Activated naive CD4-positive, alpha-beta T cell treated with Interleukin-2 at 50 U/mL for 16 hours (primary cell): Measurements from ENCODE around the gene NECTIN1.
A peak's percentile ranks its signal among the peaks of the same experiment; 100 is the strongest.

ENCODE experiments used
- DNase-seq: peaks from one replicate; pipeline ENCODE4 v3.0.0-alpha.2; 2020

Gene NECTIN1

GRCh38 chr11:119728651-119729580 is at the start of gene NECTIN1:
Gene NECTIN1, minus strand, starts transcription at chr11:119729200. Its CDS starts 647 bp downstream, at chr11:119728553.
- peak; percentile 90 for DNase-seq

- no peak for DNase-seq
Observed at GRCh38 chr11:119778391-119779194, 49.6 kb upstream of the NECTIN1 start.

- DNase-seq, result no peak
Observed at GRCh38 chr11:119777940-119778339, 48.9 kb upstream of the NECTIN1 start.

GRCh38 chr11:119776651-119777050 is 47.7 kb upstream of the NECTIN1 start:
- DNase-seq, result no peak

- no peak for DNase-seq
Observed at GRCh38 chr11:119776031-119776636, 47.1 kb upstream of the NECTIN1 start.

- no peak for DNase-seq
Observed at GRCh38 chr11:119774172-119774763, 45.3 kb upstream of the NECTIN1 start.

GRCh38 chr11:119772641-119773415 is 43.8 kb upstream of the NECTIN1 start:
- DNase-seq, result no peak

GRCh38 chr11:119772076-119772475 is 43.1 kb upstream of the NECTIN1 start:
- DNase-seq, result no peak

GRCh38 chr11:119771172-119771770 is 42.3 kb upstream of the NECTIN1 start:
- no peak for DNase-seq

GRCh38 chr11:119765628-119766027 is 36.6 kb upstream of the NECTIN1 start:
- no peak for DNase-seq

GRCh38 chr11:119764108-119764868 is 35.3 kb upstream of the NECTIN1 start:
- DNase-seq, result no peak

GRCh38 chr11:119763071-119763728 is 34.2 kb upstream of the NECTIN1 start:
- no peak for DNase-seq

- no peak for DNase-seq
Observed at GRCh38 chr11:119759747-119760412, 30.9 kb upstream of the NECTIN1 start.

GRCh38 chr11:119759324-119759723 is 30.3 kb upstream of the NECTIN1 start:
- DNase-seq, result no peak

GRCh38 chr11:119758291-119758690 is 29.3 kb upstream of the NECTIN1 start:
- DNase-seq, result no peak

GRCh38 chr11:119757378-119757777 is 28.4 kb upstream of the NECTIN1 start:
- DNase-seq, result no peak

GRCh38 chr11:119756169-119756865 is 27.3 kb upstream of the NECTIN1 start:
- DNase-seq, result no peak

- no peak for DNase-seq
Observed at GRCh38 chr11:119755356-119756071, 26.5 kb upstream of the NECTIN1 start.
